Measurements from ENCODE around the gene PTPN1. TPM values are rescaled to one million over a fixed set of nuclear protein-coding genes. Genes with fewer than 3 reads are reported as not detected.

PTPN1 gene
- total and polyA plus RNA-seq, 2 donors (not counting 1 experiment from before 2014, with no cell fraction given), result 20.0 to 28.7 TPM

GRCh38 chr20:50534567-50534966 lies 24.4 kb downstream of the PTPN1 start:
- H3K9ac ChIP-seq (ENCODE audit: insufficient read depth, low read length), result no peak overlapping the region
- no peak overlapping the region for H3K4me2 ChIP-seq (ENCODE audit: extremely low read depth, insufficient read depth, low read length)

GRCh38 chr20:50535162-50535561 lies 25.0 kb downstream of the PTPN1 start:
- Histone ChIP-seq H3K9ac (ENCODE audit: insufficient read depth, low read length) (no peak overlapping the region), H3K9me3 (ENCODE audit: control insufficient read depth, insufficient read depth, low read depth, low read length) (no peaks in the 10 kb centered on the region), H3K27ac (ENCODE audit: insufficient read depth, low read length) (peak overlapping the region; percentile 79), H3K4me2 (ENCODE audit: extremely low read depth, insufficient read depth, low read length) (no peak overlapping the region), H3K4me1 (ENCODE audit: control insufficient read depth, extremely low read depth, insufficient read depth, low read length) (peaks cover 11% of the 10 kb centered on the region), H3K79me2 (ENCODE audit: control insufficient read depth, insufficient read depth, low read length) (peaks cover 79% of the 10 kb centered on the region), H4K20me1 (ENCODE audit: control insufficient read depth, extremely low read depth, insufficient read depth, low read length) (no peaks in the 10 kb centered on the region), H2AFZ (ENCODE audit: low read length) (no peak overlapping the region), H3K4me3 (replicated peaks in 1 of 4; ENCODE audit: control extremely low read depth in 1 of 4, insufficient read depth in 1 of 4, low read depth in 3 of 4, low read length in 4 of 4) (no peak overlapping the region), H3K36me3 (ENCODE audit: control insufficient read depth, insufficient read depth, low read length) (no peaks in the 10 kb centered on the region), H3K27me3 (ENCODE audit: control insufficient read depth, insufficient read depth, low read length) (no peaks in the 10 kb centered on the region)
- no peak for TF ChIP-seq EZH2 (IDR thresholded peaks at IDR 0.05; ENCODE audit: low read length, missing control alignments)
- no peak for TF ChIP-seq CTCF (conservative IDR thresholded peaks at IDR 0.05 in 1 of 2, IDR thresholded peaks at IDR 0.05 in 1 of 2; ENCODE audit: low read depth in 1 of 2, low read length in 2 of 2)
- no peak for DNase-seq (ENCODE audit: low read depth in 2 of 2)

More at GRCh38 chr20:50534567-50534966, 24.4 kb downstream of the PTPN1 start:
- H4K20me1 ChIP-seq (ENCODE audit: control insufficient read depth, extremely low read depth, insufficient read depth, low read length), result no peaks in the 10 kb centered on the region
- peak overlapping the region; percentile 79 for H3K27ac ChIP-seq (ENCODE audit: insufficient read depth, low read length)
- H3K79me2 ChIP-seq (ENCODE audit: control insufficient read depth, insufficient read depth, low read length), result peaks cover 83% of the 10 kb centered on the region
- DNase-seq (ENCODE audit: low read depth in 2 of 2), result peak; percentile 89
- no peak overlapping the region for H2AFZ ChIP-seq (ENCODE audit: low read length)
- no peak overlapping the region for H3K4me3 ChIP-seq (replicated peaks in 1 of 4; ENCODE audit: control extremely low read depth in 1 of 4, insufficient read depth in 1 of 4, low read depth in 3 of 4, low read length in 4 of 4)
- no peaks in the 10 kb centered on the region for H3K9me3 ChIP-seq (ENCODE audit: control insufficient read depth, insufficient read depth, low read depth, low read length)
- peaks cover 11% of the 10 kb centered on the region for H3K4me1 ChIP-seq (ENCODE audit: control insufficient read depth, extremely low read depth, insufficient read depth, low read length)
- H3K36me3 ChIP-seq (ENCODE audit: control insufficient read depth, insufficient read depth, low read length), result no peaks in the 10 kb centered on the region
- TF ChIP-seq EZH2 (IDR thresholded peaks at IDR 0.05; ENCODE audit: low read length, missing control alignments) (no peak), CTCF (conservative IDR thresholded peaks at IDR 0.05 in 1 of 2, IDR thresholded peaks at IDR 0.05 in 1 of 2; ENCODE audit: low read depth in 1 of 2, low read length in 2 of 2) (no peak)
- no peaks in the 10 kb centered on the region for H3K27me3 ChIP-seq (ENCODE audit: control insufficient read depth, insufficient read depth, low read length)

- no peaks in the 10 kb centered on the region for H4K20me1 ChIP-seq (ENCODE audit: control insufficient read depth, extremely low read depth, insufficient read depth, low read length)
- H3K9me3 ChIP-seq (ENCODE audit: control insufficient read depth, insufficient read depth, low read depth, low read length), result no peaks in the 10 kb centered on the region
- peak in 1 of 2 donors; percentile 56 for DNase-seq (ENCODE audit: low read depth in 2 of 2)
- TF ChIP-seq CTCF (conservative IDR thresholded peaks at IDR 0.05 in 1 of 2, IDR thresholded peaks at IDR 0.05 in 1 of 2; ENCODE audit: low read depth in 1 of 2, low read length in 2 of 2), result no peak
- no peak for TF ChIP-seq EZH2 (IDR thresholded peaks at IDR 0.05; ENCODE audit: low read length, missing control alignments)
- H3K9ac ChIP-seq (ENCODE audit: insufficient read depth, low read length), result no peak overlapping the region
- H3K27ac ChIP-seq (ENCODE audit: insufficient read depth, low read length), result no peak overlapping the region
- H3K79me2 ChIP-seq (ENCODE audit: control insufficient read depth, insufficient read depth, low read length), result peaks cover 76% of the 10 kb centered on the region
- H3K4me2 ChIP-seq (ENCODE audit: extremely low read depth, insufficient read depth, low read length), result no peak overlapping the region
- peaks cover 19% of the 10 kb centered on the region for H3K4me1 ChIP-seq (ENCODE audit: control insufficient read depth, extremely low read depth, insufficient read depth, low read length)
- no peaks in the 10 kb centered on the region for H3K27me3 ChIP-seq (ENCODE audit: control insufficient read depth, insufficient read depth, low read length)
- H3K36me3 ChIP-seq (ENCODE audit: control insufficient read depth, insufficient read depth, low read length), result no peaks in the 10 kb centered on the region
- no peak overlapping the region for H2AFZ ChIP-seq (ENCODE audit: low read length)
- no peak overlapping the region for H3K4me3 ChIP-seq (replicated peaks in 1 of 4; ENCODE audit: control extremely low read depth in 1 of 4, insufficient read depth in 1 of 4, low read depth in 3 of 4, low read length in 4 of 4)
Measured at GRCh38 chr20:50536333-50536732, 26.1 kb downstream of the PTPN1 start.
